Measurements from ENCODE around the gene GSTA5.
"Not testable (repeated sequence)": the region's sequence is repeated elsewhere in the genome, so short reads cannot be mapped to it uniquely, and the experiment has no call there.

Gene GSTA5

DNA sequence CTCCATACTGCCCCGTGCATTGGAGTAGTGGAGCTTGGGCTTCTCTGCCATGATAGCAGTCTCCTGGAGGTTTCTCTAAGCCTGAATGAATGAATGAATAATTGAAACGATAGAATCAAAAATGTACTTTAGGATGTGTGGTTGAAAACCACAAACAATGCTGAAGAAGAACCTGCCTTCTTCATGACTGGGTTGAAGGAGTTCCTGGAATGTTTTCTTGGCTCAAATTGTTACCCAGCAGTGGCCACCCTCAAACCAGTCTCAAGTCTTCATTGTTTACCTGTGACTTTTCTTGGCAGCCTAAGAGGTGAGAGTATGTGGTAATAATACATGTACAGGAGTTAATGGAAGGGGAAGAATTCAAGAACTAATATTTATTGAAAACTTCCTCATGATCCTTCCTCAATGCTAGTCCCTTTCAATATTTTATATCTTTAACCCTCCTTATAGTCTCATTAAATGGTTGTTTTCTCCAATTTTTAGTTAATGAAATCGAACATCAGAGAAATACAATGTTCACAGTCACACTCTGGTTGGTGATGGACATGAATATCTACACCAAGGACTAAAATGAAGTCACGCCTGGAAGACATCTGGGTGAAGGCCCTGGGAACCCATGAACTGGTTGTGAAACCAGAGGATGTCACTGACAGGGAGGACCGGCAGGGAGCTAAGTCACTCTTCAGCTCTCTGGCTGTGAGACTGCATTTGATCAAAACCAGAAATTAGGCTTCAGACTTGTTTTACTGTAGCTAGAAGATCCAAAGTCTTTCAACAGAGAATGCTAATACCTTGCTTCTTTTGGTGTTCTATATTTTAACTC lies at the start of gene GSTA5:
TSS of gene GSTA5 (minus strand) at position 51 of the 823 bp plus-strand sequence.
- no peak for DNase-seq

GRCh38 chr6:52890018-52890417 lies 49.4 kb upstream of the GSTA5 start:
- no peak for DNase-seq

DNA sequence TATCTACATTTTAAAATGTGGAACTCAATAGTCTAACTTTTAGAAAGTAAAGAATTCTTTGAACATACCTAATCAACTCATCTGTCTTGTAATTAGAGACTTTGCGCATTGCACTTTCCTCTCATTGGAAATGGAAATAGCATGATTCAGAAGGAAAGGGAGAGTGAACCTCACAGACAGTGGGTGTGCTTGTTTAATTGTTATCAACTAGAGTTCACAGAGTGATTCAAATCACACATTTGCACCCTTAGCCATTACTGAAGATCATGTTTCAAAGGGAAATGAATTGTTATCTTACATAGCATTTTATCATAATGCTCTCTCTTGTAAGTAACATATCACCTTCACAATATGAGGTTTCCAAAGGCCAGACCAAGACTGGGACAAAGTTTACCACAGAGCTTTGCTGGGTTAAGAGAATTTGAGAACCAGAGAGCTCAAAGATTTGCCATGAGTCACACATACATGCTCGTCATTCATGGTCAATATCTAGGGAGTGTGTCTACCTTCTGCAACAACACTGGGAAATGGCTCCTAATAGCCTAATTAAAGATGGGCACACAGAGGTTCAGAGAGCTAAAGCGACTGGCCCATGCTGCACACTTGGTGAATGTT lies 47.4 kb upstream of the GSTA5 start:
- DNase-seq: no peak

DNA sequence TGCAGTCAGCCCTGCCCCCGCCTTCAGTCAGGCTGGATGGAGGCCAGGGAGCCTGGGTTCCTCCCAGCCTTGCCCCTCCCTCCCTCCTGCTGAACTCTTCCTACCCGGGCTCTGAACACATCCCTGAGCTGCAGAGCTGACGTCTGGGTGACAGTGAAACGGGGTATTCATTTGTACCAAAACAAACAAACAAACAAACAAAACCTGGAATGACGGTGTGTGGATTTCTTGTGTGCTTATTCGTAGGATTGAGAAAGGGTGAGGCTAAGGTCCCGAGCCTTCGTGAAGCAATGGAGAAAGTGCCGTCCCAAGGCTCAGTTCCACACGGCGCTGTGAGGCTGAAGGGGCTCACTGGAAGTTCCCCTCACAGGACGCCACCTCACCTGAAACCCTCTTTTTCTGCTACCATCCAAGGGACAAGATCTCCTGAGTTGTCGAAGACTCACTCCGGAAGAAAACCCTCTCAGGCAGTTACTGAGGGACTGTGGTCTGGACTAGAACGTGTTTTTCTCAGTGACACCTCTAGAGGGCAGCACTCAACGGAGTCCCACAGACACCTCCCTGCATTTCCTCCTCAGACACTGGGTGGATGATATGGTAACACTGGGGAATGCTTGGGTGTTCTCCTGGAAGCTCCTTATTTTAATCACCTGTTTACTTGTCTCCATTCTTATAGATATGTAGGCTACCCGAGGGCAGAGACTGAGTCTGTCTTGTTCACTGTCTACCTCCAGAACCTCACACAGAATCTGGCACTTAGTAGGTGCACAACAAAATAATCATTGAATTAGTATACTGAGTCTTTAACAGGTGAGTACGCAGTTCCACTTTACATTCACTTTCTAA lies 41.6 kb upstream of the GSTA5 start:
- DNase-seq: peak; percentile 61

DNA sequence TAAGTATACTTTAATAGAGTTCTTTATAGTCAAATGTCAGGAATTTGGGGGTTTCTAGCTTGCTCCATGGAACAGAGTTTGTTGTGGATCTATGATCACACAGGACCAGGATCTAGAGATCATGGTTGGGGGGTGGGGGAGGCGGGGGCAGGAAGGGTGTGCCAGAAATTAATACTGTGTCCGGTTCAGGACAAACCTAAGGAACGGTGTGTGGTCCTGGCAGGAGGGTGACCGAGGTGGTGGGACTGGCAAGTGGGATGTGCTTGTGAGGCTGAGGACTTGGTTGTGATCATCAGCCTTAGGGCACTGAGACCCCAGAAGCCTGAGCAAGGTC lies 41.0 kb upstream of the GSTA5 start:
- DNase-seq: no peak

GRCh38 chr6:52877786-52878185 lies 37.2 kb upstream of the GSTA5 start:
- DNase-seq: no peak

- DNase-seq: no peak
Observed at GRCh38 chr6:52877168-52877567, 36.6 kb upstream of the GSTA5 start.

GRCh38 chr6:52876056-52876787 lies 35.6 kb upstream of the GSTA5 start:
- no peak for DNase-seq

GRCh38 chr6:52872031-52872430 lies 31.4 kb upstream of the GSTA5 start:
- DNase-seq: no peak

DNA sequence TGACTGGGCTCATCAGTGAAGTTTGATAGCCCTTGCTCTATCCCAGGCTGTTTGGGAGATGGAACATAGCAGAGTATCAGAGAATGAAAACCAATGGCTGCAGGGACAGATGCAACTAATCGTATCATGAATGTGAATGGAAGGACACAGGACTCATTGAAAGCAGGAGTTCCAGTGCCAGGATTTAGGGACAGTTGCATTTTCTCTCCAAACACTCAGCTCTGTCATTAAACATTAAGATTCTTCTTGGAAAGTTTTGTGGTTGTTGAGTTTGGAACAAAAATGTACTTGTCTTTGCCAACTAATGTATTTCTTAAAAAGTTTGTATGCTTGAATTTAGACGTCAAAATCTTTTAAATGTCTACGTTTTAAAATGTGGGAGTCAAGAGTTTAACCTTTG lies 31.0 kb upstream of the GSTA5 start:
- no peak for DNase-seq

GRCh38 chr6:52870335-52871091 lies 29.9 kb upstream of the GSTA5 start:
- not testable (repeated sequence) for DNase-seq

DNA sequence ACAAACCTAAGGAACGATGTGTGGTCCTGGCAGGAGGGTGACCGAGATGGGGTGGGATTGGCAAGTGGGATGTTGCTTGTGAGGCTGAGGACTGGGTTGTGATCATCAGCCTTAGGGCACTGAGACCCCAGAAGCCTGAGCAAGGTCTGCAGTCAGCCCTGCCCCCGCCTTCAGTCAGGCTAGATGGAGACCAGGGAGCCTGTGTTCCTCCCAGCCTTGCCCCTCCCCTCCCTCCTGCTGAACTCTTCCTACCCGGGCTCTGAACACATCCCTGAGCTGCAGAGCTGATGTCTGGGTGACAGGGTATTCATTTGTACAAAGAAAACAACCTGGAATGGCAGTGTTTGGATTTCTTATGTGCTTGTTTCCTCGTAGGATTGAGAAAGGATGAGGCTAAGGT lies 28.3 kb upstream of the GSTA5 start:
- not testable (repeated sequence) for DNase-seq

DNA sequence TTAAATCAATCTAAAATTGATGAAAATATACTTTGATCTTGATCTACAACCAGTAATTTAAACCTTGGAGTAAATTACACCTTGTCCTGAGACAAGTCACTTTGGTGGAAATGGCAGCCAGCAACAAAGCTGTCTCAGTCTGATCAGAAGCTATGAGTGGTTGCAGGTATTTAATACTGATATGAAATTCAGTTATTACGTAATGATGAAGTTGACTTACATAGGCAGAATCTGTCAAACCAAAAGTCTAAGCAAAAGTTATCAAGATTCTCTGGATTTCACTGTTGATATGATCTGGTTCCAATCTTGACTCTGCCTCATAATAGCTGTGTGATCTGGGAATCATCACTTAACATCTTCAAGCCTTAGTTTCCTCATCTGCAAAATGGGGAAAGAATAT lies 27.6 kb upstream of the GSTA5 start:
- no peak for DNase-seq

- not testable (repeated sequence) for DNase-seq
Observed at GRCh38 chr6:52861151-52861550, 20.5 kb upstream of the GSTA5 start.

- no peak for DNase-seq
Observed at GRCh38 chr6:52858416-52858815, 17.8 kb upstream of the GSTA5 start.

DNA sequence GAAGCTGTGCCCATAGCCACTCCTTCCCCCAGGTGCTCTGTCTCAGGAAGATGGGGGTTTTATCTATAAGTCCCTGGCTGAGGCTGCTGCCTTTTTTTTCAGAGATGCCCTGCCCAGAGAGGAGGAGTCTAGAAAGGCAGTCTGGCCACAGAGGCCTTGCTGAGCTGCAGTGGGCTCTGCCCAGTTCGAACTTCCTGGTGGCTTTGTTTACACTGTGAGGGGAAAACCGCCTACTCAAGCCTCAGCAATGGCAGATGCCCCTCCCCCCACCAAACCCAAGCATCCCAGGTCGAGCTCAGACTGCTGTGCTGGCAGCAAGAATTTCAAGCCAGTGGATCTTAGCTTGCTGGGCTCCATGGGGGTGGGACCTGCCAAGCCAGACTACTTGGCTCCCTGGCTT lies 15.5 kb upstream of the GSTA5 start:
- DNase-seq: not testable (repeated sequence)

DNA sequence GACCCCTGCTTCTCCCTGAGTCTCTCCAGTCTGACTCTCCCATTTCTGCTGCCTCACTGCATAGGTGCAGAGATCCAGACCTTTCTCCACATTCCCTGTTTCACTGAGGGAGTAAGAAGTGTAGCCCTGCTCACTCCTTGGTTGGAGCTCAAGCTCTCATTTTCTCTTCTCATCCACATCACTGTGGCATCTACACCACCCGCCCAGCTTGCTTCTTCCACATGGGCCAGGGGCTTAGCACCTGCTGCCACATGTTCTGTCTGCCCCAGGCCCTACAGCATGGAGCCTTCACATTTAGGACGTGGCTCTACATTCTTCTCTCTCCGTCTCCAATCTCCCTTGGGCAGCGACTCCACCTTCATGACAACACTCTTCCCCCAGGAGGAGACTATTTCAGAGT lies 8.5 kb upstream of the GSTA5 start:
- DNase-seq: no peak

DNA sequence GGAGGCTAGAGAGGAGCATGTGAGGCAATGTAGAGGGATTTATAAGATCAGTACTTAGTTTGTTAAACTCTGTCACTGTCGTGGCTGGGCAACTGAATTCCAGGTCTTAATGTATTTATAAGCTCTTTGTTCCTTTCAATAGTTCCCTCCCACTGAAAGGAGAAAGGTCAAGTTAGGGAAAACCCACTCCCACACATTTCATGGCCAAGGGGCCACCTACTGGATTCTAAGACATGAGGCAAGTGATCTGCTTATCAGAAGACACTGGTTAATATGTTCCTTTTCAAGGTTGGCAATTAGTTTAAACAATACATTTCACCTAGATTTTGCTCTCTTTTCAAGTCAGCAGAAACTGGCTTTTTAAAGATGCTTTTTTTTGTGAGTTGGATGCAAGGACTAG lies 5.4 kb upstream of the GSTA5 start:
- no peak for DNase-seq

GRCh38 chr6:52843605-52844004 lies 3.0 kb upstream of the GSTA5 start:
- no peak for DNase-seq

- DNase-seq: peak; percentile 33
Observed at GRCh38 chr6:52839124-52840055, 1.2 kb downstream of the GSTA5 start.

DNA sequence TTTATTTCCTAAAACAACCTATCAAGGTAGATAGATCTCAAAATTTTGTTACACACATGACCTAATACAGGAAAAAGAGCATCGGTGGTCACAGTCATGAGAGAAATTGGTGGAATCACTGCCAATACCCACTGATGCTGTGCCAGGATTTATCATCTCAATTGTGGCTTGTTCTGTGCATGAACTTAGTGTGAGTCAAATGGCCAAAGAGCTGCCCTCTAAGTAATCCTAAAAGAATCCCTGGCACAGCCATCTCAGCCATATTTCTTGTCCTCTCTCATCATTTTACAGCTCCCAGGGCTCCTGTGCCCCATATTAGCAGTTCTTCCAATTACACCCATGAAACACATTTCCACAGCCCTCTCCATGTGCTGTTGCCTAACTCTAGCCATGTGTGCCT lies 6.1 kb downstream of the GSTA5 start:
- no peak for DNase-seq

Measured in CD4-positive, alpha-beta T cell treated with Interferon gamma for 1 hour (primary cell).